A549 (cell line): ENCODE data around the gene KRT71.
"Not testable (repeated sequence)": the region's sequence is repeated elsewhere in the genome, so short reads cannot be mapped to it uniquely, and the experiment has no call there.

ENCODE experiments used
- BHLHE40 ChIP-seq: IDR thresholded peaks from 2 replicates; pipeline ENCODE4 v1.6.1; 2012; ENCODE audit warnings: low read depth, low read length, inconsistent platforms
- CEBPB ChIP-seq, 2 experiments: fragments of >200 bp in 1 of 2; sonication (Bioruptor Twin) in 1 of 2; formaldehyde crosslinking in 1 of 2; IDR thresholded peaks; 2 replicates each; pipeline ENCODE4 v1.6.1; 2012 to 2016
- CTCF ChIP-seq: fragments of >200 bp; sonication (Bioruptor Twin); formaldehyde crosslinking; IDR thresholded peaks from 3 replicates; pipeline ENCODE4 v1.5.1; 2016
- EP300 ChIP-seq, 2 experiments: fragments of >200 bp; sonication (Bioruptor Twin); formaldehyde crosslinking; IDR thresholded peaks; 2 replicates in 1 of 2; 3 replicates in 1 of 2; pipeline ENCODE4 v1.6.1; 2016 to 2017
- HMGXB4 ChIP-seq: fragments of 250-450 bp; sonication (Bioruptor Pico); IDR thresholded peaks from 2 replicates; pipeline ENCODE4 v1.5.0; 2021; ENCODE audit warnings: mild to moderate bottlenecking, moderate library complexity, borderline replicate concordance
- JUNB ChIP-seq: fragments of >200 bp; sonication (Bioruptor Twin); formaldehyde crosslinking; IDR thresholded peaks from 2 replicates; pipeline ENCODE4 v1.6.1; 2016
- MAZ ChIP-seq: fragments of 150-350 bp; IDR thresholded peaks from 2 replicates; pipeline ENCODE4 v1.6.1; 2014; ENCODE audit warnings: antibody characterized with exemption, low read depth, low read length, borderline replicate concordance
- PHF8 ChIP-seq: fragments of 200-600 bp; sonication (generic); IDR thresholded peaks from 2 replicates; pipeline ENCODE4 v1.6.1; 2016; ENCODE audit warnings: low read depth, mild to moderate bottlenecking, antibody characterized with exemption, moderate library complexity, borderline replicate concordance
- POLR2A ChIP-seq: IDR thresholded peaks from 2 replicates; pipeline ENCODE4 v1.6.1; 2012; ENCODE audit warnings: mild to moderate bottlenecking, low read length
- RCOR1 ChIP-seq: fragments of 150-350 bp; IDR thresholded peaks from 2 replicates; pipeline ENCODE4 v1.6.1; 2014; ENCODE audit warnings: antibody characterized with exemption, low read length, low read depth
- REST ChIP-seq: fragments of 200-600 bp; sonication (generic); IDR thresholded peaks from 2 replicates; pipeline ENCODE4 v1.6.1; 2016; ENCODE audit warnings: antibody characterized with exemption, mild to moderate bottlenecking, moderate library complexity

- TF ChIP-seq CTCF; POLR2A; REST; PHF8; JUNB; RCOR1; CEBPB (IDR thresholded peaks at IDR 0.05); MAZ; EP300 (IDR thresholded peaks at IDR 0.05); BHLHE40; HMGXB4 (CRISPR knock-in tag): not testable (repeated sequence)
Observed at GRCh38 chr12:52500574-52500973, 52.4 kb downstream of the KRT71 start.
